ENCODE measurements around the gene SSX5.
"Not testable (repeated sequence)": the region's sequence is repeated elsewhere in the genome, so short reads cannot be mapped to it uniquely, and the experiment has no call there.

- not testable (repeated sequence) for TF ChIP-seq POLR2AphosphoS5, CTCF (IDR thresholded peaks at IDR 0.05)
These were observed 6.6 kb downstream of the SSX5 start for GRCh38 chrX:48190024-48190423.
